ENCODE measurements around the gene DBI.
A peak's percentile ranks its signal among the peaks of the same experiment; 100 is the strongest.
"Not testable (repeated sequence)": the region's sequence is repeated elsewhere in the genome, so short reads cannot be mapped to it uniquely, and the experiment has no call there.

DBI gene

DNA sequence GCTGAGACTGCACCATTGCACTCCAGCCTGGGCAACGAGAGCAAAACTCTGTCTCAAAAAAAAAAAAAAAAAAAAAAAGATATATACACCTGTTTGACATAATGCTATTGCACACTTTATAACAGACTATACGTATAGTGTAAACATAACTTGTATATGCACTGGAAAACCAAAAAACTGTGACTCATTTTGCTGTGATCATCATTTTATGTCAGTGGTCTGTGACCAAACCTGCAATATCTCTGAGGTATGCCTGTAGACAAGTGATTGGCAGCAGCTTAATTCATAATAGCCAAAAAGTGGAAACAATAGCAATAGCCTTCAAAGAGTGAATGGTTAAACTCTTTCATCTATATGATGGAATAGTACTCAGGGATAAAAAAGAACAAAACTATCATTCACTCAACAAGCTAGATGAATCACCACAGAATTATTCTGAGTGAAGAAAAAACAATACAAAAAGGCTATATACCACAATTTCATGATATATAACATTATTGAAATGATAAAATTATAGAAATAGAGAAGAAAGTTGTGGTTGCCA is 6.3 kb upstream of the DBI start:
- DNase-seq (ENCODE audit: low read depth, low spot score): no peak

DNA sequence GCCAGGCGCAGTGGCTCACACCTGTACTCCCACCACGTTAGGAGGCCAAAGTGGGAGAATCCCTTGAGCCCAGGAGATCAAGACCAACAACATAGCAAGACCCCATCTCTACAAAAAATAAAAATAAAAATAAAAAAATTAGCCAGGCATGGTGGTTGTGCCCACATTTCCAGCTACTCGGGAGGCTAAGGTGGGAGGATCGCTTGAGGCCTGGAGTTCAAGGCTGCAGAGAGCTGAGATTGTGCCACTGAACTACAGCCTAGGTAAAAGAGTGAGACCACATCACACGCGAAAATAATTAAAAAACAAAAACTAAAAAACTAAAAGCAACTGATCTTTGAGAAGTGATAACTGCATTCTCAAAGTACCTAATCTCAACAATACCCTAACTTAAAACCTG is 2.0 kb upstream of the DBI start:
- H3K27ac ChIP-seq: no peak overlapping the region
- DNase-seq (ENCODE audit: low read depth, low spot score): no peak

More for the DNA sequence above, 6.3 kb upstream of the DBI start:
- H3K27ac ChIP-seq: no peak overlapping the region

DNA sequence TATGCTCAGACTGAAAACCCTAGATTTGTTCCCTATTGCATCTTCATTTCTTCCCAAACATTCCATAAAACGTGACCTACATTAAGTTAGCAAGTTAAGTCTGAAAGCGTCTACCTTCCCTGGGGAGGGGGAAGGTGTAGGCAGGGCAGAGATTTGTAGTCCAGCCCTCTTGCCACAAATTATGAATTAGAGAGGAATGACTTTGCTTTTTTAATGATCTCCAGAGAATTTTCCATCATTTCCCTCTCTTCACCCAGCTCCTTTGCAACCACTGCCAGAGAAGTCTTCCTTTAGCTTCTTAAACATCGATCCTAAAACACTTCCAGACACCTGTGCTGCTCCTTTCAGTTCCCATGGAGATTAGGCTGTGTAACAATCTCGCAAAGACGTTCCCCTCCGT is 1.3 kb upstream of the DBI start:
- no peak for DNase-seq (ENCODE audit: low read depth, low spot score)
- no peak overlapping the region for H3K27ac ChIP-seq

DNA sequence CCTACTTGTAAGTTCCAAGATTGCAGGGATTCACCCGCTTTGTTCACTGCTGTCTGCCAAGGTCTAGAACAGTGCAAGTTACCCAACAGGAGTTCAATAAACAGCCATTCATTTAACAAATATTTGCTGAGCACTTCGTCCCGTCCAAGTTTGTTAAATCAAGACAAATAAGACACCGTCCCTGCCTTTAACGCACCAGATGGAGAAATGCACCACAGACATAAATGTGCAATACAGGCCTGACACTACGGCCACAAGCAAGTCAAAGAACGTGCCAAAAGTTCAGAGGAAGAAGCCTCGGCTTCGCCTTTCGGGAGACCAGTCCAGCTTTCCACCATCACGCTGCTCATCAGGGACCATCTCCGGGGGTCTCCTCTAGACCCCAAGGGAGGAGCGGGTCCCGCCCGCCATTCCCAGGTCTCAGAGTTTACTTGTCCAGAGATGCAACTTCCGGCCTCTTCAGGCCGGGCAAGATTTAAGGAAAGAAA is 572 bp upstream of the DBI start:
- peak overlapping the region; percentile 72 for H3K27ac ChIP-seq
- no peak for DNase-seq (ENCODE audit: low read depth, low spot score)

DNA sequence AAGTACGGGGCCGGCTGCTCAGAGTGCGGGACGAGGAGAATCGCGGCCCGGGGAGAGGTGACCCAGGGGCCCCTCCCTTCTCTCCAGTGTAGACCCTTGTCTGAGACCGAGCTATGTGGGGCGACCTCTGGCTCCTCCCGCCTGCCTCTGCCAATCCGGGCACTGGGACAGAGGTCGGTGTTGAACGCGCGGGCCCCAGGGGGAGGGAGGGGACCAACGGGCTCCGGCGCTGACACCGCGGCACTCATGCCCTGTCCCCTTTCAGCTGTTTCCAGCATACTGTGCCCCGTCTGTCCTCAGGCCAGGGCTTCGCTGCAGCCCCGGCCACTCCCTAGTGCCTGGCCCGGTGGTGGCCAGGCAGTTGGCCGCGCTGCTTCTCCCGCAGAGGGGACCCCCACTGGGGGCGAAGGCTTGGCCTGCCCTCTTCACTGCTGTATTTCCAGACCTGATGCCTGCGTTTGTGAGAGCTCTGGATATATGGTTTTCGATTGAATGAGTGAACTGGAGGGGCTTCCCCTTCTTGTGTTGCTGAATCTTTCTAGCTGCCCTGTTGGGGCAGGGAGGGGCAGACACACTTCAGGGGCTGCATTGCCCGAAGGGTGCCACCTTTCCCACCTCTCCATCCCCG is 809 bp downstream of the DBI start:
- no peak for DNase-seq (ENCODE audit: low read depth, low spot score)
- peak overlapping the region; percentile 72 for H3K27ac ChIP-seq

DNA sequence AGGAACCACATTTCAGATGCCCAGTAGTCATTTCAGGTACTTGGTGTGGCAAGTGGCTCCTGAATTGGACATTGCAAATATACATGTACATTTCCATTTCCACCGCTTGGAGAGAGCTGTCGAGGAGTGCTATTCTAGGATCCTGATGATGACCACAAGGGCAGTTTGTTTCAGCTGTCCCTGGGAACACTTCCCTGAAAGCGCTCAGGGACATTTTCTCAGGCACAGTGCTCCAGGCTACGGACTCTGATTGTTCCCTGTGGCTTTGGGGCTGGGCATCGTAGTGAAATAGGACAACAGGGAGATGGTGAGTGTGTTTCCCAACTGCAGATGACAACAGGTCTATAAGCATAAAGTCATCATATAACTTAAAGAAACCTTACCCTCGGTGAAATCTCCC is 3.1 kb downstream of the DBI start:
- no peak for DNase-seq (ENCODE audit: low read depth, low spot score)
- no peak overlapping the region for H3K27ac ChIP-seq

DNA sequence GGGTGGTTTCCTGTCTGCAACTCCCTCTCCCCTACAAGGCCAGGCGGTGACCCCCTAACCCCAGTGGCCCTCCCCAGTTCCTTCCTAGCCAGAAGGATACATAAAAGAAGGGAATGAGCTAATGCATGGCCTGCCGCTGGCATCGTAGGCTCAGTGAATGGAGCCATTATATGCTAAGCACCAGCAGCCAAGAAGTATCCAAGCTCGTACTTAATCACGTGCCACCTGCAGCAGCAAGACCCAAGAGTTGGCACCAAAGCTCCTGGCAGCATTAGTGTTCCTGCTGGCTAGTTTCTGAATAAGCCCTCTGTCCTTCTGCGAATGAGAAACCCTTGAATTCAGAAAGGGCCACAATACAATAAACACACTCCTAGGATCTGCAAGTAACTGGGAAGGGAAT is 4.3 kb downstream of the DBI start:
- no peak overlapping the region for H3K27ac ChIP-seq
- DNase-seq (ENCODE audit: low read depth, low spot score): no peak

DNA sequence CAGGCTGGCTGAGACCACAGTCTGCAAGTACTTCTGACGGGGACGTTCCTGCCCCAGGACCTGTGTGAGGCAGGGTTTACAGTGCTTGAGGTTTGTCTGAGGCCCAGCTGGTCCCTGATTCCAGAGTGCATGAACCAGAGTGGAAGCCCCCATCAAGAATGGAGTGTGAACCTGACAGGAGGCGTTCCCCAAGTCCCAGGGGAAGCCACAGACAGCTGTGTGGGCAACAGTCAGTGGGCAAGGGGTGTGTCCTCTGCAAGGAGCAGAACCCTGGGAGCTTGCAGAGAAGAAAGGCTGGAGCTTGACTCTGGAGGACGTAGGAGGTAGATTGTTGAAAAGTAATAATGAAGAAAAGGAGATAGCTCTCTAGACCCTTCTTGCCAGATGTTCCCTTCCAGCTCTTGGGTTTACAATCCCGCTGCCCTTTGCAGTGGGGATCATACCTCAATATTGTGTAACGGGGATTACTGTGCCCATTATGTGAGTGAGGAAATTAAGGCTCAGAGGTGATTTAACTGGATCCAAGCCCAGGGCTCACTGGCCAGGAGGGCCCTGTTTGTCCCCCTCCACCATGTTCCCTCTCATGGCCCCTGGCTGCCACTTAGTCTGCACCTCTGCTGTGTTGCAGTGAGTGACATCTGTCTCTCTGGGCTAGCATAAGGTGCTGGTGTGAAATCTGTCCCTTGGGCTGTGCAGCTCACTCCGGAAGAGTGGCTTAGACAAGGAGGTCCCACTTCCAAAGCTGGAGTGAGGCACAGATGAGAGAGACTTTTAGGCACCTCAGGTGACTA is 6.2 kb downstream of the DBI start:
- DNase-seq (ENCODE audit: low read depth, low spot score): no peak
- no peak overlapping the region for H3K27ac ChIP-seq

DNA sequence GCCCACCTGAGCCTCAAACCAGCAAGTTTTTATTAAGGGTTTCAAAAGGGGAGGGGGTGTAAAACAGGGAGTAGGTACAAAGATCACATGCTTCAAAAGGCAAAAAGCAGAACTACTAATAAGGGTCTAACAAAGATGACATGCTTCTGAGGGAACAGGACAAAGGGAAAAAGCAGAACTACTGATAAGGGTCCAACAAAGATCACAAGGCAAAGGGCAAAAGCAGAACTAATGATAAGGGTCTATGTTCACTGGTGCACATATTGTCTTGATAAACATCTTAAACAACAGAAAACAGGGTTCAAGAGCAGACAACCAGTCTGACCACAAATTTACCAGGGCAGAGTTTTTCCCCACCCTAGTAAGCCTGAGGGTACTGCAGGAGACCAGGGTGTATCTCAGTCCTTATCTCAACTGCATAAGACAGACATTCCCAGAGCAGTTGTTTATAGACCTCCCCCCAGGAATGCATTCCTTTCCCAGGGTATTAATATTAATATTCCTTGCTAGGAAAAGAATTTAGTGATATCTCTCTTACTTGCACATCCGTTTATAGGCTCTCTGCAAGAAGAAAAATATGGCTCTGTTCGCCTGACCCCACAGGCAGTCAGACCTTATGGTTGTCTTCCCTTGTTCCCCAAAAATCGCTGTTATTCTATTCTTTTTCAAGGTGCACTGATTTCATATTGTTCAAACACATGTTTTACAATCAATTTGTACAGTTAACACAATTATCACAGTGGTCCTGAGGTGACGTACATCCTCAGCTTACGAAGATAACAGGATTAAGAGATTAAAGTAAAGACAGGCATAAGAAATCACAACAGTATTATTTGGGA is 7.3 kb downstream of the DBI start:
- not testable (repeated sequence) for DNase-seq (ENCODE audit: low read depth, low spot score); H3K27ac ChIP-seq

DNA sequence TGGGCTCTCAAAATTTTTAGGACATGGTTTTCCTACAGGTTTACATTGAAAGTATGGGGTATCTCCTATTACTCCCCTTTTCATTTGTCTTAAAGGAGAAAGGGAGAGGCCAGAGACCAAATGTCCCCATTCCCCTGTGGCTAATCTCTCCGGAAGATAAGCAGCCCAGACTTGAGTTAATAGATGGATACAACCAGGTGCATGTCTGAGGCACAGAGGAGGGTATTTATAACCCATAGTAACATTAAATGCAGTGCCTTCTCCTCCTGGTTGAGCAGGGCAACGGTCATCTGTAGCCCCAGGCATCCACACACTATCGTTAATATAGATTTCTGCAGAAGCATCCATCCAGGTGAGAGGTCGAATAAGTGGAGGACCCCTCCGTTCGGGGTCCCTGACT is 9.6 kb downstream of the DBI start:
- not testable (repeated sequence) for DNase-seq (ENCODE audit: low read depth, low spot score); H3K27ac ChIP-seq

DNA sequence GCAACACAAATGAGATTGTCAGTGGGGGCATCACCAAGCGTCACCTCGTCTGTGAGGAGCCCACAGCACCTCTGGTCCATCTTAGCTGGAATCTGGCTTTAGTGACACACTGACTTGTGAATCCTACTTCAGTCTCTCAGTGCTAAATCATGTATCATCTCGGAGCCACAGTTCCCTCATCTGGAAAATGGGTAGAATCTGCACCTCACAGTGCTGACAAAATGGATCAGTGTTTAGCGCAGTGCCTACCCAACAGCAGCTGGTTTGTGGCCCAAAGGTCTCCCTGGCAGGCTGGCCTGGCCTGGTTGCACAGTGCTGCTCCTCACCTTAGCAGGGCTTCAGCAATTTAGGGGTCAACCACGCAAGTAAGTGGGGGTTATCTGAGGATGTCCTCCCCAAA is 10.0 kb downstream of the DBI start:
- no peak for DNase-seq (ENCODE audit: low read depth, low spot score)
- H3K27ac ChIP-seq: no peak overlapping the region

DNA sequence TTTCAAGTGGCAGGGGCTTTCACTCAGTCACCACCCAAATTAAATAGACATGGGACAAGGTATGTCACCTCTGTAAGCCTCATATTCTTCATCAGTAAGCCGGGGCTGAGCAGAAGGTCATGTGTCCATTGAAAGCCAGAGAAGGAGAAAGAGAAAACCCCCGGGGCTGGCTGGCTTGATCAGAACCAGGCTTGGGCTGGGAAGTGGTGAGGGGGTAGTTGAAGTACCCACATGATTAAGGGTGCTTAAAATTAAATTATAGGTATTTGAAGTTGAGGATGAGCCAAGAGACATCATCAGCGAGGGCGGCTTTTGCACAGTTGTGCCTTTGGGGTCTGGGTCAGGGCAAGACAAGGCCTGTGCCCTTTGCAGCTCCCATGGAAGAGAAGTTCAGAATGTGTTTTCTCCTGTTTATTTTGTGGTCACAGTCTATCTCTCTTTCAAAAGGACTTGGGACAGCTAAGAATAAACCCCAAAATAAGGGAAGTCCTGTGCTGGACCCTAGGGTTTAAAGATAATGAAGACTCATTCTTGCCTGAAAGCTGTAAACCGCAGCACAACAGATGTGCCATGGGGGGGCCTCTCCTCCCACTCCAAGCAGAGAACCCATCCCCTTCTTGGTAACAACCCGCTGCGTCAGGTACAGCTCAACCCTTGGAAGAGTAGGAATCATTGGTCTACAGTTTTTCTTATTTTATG is 10.7 kb downstream of the DBI start:
- no peak overlapping the region for H3K27ac ChIP-seq
- DNase-seq (ENCODE audit: low read depth, low spot score): no peak

DNA sequence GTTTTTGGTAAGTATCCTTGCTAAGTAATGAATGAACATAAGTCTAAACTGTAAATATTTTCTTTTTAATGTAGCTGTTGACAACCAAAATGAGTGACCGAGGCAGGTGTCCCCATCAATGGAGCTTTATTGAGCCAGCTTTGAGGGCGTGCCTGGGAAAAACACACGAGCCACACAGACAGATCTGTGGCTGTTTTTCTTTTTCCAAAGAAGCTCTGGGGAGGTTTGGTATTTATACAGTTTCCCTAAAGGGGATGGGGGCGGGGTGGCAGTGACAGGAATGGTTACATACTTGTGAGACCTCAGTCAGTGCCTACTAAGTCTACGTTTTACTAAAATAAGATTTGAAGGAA is 11.2 kb downstream of the DBI start:
- DNase-seq (ENCODE audit: low read depth, low spot score): no peak
- H3K27ac ChIP-seq: no peak overlapping the region

DNA sequence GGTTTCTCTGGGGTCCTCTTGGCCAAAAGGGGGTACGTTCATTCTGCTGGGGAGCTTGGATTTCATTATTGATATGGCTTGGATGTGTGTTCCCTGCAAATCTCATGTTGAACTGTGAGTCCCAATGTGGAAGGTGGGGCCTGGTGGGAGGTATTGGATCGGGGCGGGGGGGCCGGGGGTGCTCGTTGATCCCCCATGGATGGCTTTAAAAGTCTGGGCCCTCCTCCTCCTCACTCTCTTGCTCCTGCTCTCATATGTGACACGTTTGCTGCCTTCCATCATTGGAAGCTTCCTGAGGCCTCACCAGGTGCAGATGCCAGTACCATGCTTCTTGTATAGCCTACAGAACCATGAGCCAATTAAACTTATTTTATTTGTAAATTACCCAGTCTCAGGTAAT is 11.8 kb downstream of the DBI start:
- no peak for DNase-seq (ENCODE audit: low read depth, low spot score)
- H3K27ac ChIP-seq: no peak overlapping the region

DNA sequence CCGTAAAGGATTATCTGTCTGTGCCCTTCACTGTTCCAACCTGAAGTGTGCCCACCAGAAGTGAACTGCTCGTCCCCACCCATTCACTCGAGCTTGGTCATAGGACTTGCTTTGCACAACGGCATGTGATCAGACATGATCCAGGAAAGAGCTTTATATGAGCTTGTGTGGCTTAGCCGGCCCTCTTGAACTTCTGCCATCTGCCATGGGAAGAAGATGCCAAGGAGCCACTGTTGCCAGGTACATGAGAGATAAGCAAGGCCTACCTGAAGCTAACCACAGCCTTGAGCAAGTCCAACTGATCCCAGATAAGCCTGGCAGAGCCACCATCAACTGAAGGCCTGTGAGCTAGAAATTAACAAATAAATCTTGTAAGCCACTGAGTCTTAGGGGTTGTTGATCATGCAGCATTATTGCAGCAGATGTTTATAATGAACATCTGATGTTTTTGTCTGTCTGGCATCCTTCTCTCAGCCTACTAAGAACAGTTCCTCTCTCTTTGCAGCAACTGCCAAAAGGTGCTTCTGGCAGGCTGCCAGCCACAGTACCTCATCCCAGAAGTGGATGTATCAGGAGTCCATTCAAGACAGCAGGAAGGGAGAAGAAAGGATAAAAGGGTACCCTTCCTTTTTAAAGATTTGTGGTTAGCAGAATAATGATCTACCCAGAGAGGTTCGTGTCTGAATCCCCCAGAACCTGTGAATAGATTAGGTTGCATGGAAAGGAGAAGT is 16.8 kb downstream of the DBI start:
- DNase-seq (ENCODE audit: low read depth, low spot score): no peak

DNA sequence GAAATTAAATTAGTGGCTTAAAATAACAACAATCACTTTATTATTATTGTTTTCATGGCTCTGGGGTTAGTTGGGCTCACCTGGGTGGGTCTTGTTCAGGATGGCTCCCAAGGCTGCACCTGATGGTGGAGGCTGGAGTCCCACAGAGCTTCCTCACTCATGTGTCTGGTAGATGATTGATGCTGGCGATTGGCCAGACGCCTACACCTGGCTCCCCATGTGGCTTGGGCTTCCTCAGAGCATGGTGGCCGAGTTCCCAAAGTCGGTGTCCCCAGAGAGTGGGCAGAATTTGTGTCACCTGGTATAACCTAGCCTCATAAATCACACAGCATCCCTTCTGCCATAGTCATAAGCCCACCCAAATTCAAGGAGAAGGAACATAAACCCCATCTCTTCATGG is 18.2 kb downstream of the DBI start:
- no peak for DNase-seq (ENCODE audit: low read depth, low spot score)
- H3K27ac ChIP-seq: no peak overlapping the region

More for the DNA sequence above, 16.8 kb downstream of the DBI start:
- no peak overlapping the region for H3K27ac ChIP-seq

DNA sequence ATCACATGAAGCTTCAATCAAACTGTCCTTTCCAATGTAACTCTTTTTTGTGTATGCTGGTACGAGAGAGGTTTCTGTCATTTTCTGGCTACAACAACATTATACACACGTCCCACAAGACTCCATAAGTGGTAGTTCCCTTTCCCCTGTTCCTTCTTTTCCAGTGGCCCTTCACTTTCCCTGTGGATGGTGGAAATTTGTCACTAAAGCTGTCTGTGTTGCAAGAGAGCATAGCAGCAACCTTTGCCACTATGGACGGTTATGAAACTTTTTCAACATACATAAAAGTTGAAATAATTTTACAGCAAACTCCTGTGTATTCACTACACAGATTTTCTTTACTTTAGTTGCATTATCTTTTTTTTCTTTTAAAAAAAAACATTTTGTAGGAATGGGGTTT is 18.7 kb downstream of the DBI start:
- H3K27ac ChIP-seq: no peak overlapping the region
- DNase-seq (ENCODE audit: low read depth, low spot score): no peak

DNA sequence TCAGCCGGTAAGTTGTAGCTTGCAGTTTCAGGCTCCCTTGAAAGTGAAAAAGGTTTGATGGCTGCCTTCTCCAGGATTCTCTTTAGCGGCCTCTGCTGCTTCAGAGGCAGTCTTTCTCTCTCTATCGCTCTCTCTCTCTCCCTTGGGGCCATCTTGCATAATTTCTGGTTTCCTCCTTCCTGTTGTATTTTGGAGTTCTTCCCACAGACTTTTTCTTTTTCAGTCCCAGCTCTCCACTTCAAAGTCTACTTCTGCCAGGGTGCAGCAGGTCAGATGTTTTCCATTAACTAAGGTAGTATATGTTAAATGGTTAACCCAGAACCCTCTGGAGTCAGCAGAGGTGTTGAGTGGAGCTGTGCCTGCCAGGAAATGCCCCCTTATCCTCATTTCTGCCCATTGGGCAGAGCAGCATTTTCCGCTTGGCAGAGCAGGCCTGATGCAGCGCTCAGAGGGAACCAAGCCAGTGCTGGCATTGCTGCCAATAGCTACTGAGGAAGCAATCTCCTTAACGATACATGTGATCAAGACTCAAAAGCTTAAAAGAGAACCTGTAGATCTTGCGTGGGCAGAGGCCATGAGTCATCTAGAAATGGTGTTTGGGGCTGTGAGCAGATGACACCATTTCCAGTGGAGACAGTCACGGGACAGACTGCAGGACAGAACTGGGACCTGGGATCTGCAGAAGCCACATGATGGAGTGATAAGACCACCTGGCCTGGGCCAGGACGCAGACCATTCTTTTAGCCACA is 20.8 kb downstream of the DBI start:
- DNase-seq (ENCODE audit: low read depth, low spot score): peak; percentile 60
- H3K27ac ChIP-seq: peak overlapping the region; percentile 65

Measured in epithelial cell of prostate (primary cell).